Measurements from ENCODE around the gene NECTIN2.
"Not testable (repeated sequence)": the region's sequence is repeated elsewhere in the genome, so short reads cannot be mapped to it uniquely, and the experiment has no call there.

NECTIN2 gene

GRCh38 chr19:44884566-44884965 lies 38.5 kb downstream of the NECTIN2 start:
- no peak for DNase-seq (ENCODE audit: low spot score)

GRCh38 chr19:44886141-44886540 lies 40.0 kb downstream of the NECTIN2 start:
- no peak for DNase-seq (ENCODE audit: low spot score)

GRCh38 chr19:44887648-44888047 lies 41.6 kb downstream of the NECTIN2 start:
- no peak for DNase-seq (ENCODE audit: low spot score)

GRCh38 chr19:44888335-44888734 lies 42.2 kb downstream of the NECTIN2 start:
- not testable (repeated sequence) for DNase-seq (ENCODE audit: low spot score)

- no peak for DNase-seq (ENCODE audit: low spot score)
Observed at GRCh38 chr19:44889830-44890365, 43.8 kb downstream of the NECTIN2 start.

GRCh38 chr19:44890366-44891015 lies 44.4 kb downstream of the NECTIN2 start:
- DNase-seq (ENCODE audit: low spot score): peak; percentile 100

- no peak for DNase-seq (ENCODE audit: low spot score)
Observed at GRCh38 chr19:44891016-44891882, 45.2 kb downstream of the NECTIN2 start, which contains the start of gene TOMM40. Gene TOMM40 (plus strand): TSS chr19:44891254. CDS start chr19:44891416, 162 bp downstream.

- DNase-seq (ENCODE audit: low spot score): no peak
Observed at GRCh38 chr19:44892932-44893331, 46.8 kb downstream of the NECTIN2 start.

GRCh38 chr19:44893332-44894051 lies 47.4 kb downstream of the NECTIN2 start:
- no peak for DNase-seq (ENCODE audit: low spot score)

GRCh38 chr19:44894052-44894400 lies 47.9 kb downstream of the NECTIN2 start:
- no peak for DNase-seq (ENCODE audit: low spot score)

- DNase-seq (ENCODE audit: low spot score): no peak
Observed at GRCh38 chr19:44894946-44895345, 48.8 kb downstream of the NECTIN2 start.

GRCh38 chr19:44897835-44898234 lies 51.7 kb downstream of the NECTIN2 start:
- DNase-seq (ENCODE audit: low spot score): no peak

- DNase-seq (ENCODE audit: low spot score): no peak
Observed at GRCh38 chr19:44900328-44901244, 54.5 kb downstream of the NECTIN2 start.

GRCh38 chr19:44903216-44903601 lies 57.1 kb downstream of the NECTIN2 start:
- no peak for DNase-seq (ENCODE audit: low spot score)

GRCh38 chr19:44903602-44904425 lies 57.7 kb downstream of the NECTIN2 start:
- DNase-seq (ENCODE audit: low spot score): peak; percentile 59

GRCh38 chr19:44904426-44904994 lies 58.4 kb downstream of the NECTIN2 start:
- no peak for DNase-seq (ENCODE audit: low spot score)

- no peak for DNase-seq (ENCODE audit: low spot score)
Observed at GRCh38 chr19:44905437-44906160, 59.5 kb downstream of the NECTIN2 start, which contains the start of gene APOE. Gene APOE (plus strand): TSS chr19:44905796. CDS start chr19:44906625, 829 bp downstream.

- no peak for DNase-seq (ENCODE audit: low spot score)
Observed at GRCh38 chr19:44907613-44908012, 61.5 kb downstream of the NECTIN2 start.

Measured in kidney tubule cell (primary cell).